Activated CD4-positive, alpha-beta memory T cell treated with anti-CD3 and anti-CD28 coated beads for 36 hours (primary cell): Measurements from ENCODE around the gene OSBPL5. TPM values are rescaled to one million over a fixed set of nuclear protein-coding genes. Genes with fewer than 3 reads are reported as not detected.

ENCODE experiments used
- CTCF ChIA-PET: fragments of 350-600 bp; sonication (Branson Sonifier 250); formaldehyde crosslinking; loops from one replicate; lab custom pipeline; 2021; ENCODE audit warnings: antibody characterized with exemption, inconsistent platforms; lab: Charles Lee
- POLR2A ChIA-PET: fragments of 350-600 bp; sonication (Branson Sonifier 250); formaldehyde crosslinking; loops from one replicate; lab custom pipeline; 2021; ENCODE audit warnings: antibody characterized with exemption; lab: Charles Lee
- DNase-seq: peaks from one replicate; pipeline ENCODE4 v3.0.0-alpha.2; 2020
- H3K27ac Mint-ChIP-seq: one replicate; pipeline ENCODE4 v1.8.0; 2021; ENCODE audit warnings: mixed read lengths
- H3K27me3 Mint-ChIP-seq: one replicate; pipeline ENCODE4 v1.8.0; 2021; ENCODE audit warnings: mixed read lengths
- H3K36me3 Mint-ChIP-seq: one replicate; pipeline ENCODE4 v1.8.0; 2021; ENCODE audit warnings: mixed read lengths
- H3K4me1 Mint-ChIP-seq: one replicate; pipeline ENCODE4 v1.8.0; 2021; ENCODE audit warnings: low read depth, mixed read lengths
- H3K4me3 Mint-ChIP-seq: one replicate; pipeline ENCODE4 v1.8.0; 2021; ENCODE audit warnings: mild to moderate bottlenecking, mixed read lengths
- H3K9me3 Mint-ChIP-seq: one replicate; pipeline ENCODE4 v1.8.0; 2021; ENCODE audit warnings: mixed read lengths
- intact Hi-C: fragments of 100-400 bp; cut with micrococcal nuclease; formaldehyde crosslinking; loops from one replicate; pipeline ENCODE4 v1.15.1; 2023
- total RNA-seq, 2 experiments: library from RNA; stranded (reverse); gene quantifications; one replicate each; pipeline ENCODE4 v1.2.3, GENCODE V29; 2021

The OSBPL5 gene
- total RNA-seq, 2 experiments from 2014 or later = 4.6 to 4.7 TPM

GRCh38 chr11:3087821-3088800, 77.0 kb downstream of the OSBPL5 start:
- ChIA-PET CTCF (interaction anchor here (3.9 to 4.7 kb wide), 2 partner anchors 38 to 112 kb away, joined by 28 to 64 read pairs; no protein-coding TSS in a partner anchor), POLR2A (no interaction called here)
- Mint-ChIP-seq H3K36me3 (no peaks in the 10 kb centered on the region), H3K9me3 (no peaks in the 10 kb centered on the region), H3K27ac (no peak overlapping the region), H3K4me1 (no peaks in the 10 kb centered on the region), H3K27me3 (peaks cover 1% of the 10 kb centered on the region), H3K4me3 (no peak overlapping the region)
- no peak for DNase-seq
- intact Hi-C loops = no loop called here

GRCh38 chr11:3087373-3087772, 77.7 kb downstream of the OSBPL5 start:
- DNase-seq = no peak
- Mint-ChIP-seq H3K27me3 (peaks cover 1% of the 10 kb centered on the region), H3K27ac (no peak overlapping the region), H3K36me3 (no peaks in the 10 kb centered on the region), H3K4me3 (no peak overlapping the region), H3K4me1 (no peaks in the 10 kb centered on the region), H3K9me3 (no peaks in the 10 kb centered on the region)
- intact Hi-C loops = no loop called here
- POLR2A ChIA-PET = no interaction called here
- CTCF ChIA-PET = no interaction called here

- no peak overlapping the region for H3K27ac Mint-ChIP-seq
- DNase-seq = no peak
- intact Hi-C loops = no loop called here
- CTCF ChIA-PET = no interaction called here
- H3K4me1 Mint-ChIP-seq = no peaks in the 10 kb centered on the region
- no peaks in the 10 kb centered on the region for H3K36me3 Mint-ChIP-seq
- no peaks in the 10 kb centered on the region for H3K9me3 Mint-ChIP-seq
- no peak overlapping the region for H3K4me3 Mint-ChIP-seq
- POLR2A ChIA-PET = no interaction called here
- H3K27me3 Mint-ChIP-seq = no peaks in the 10 kb centered on the region
These were observed 78.4 kb downstream of the OSBPL5 start for GRCh38 chr11:3086671-3087150.

- DNase-seq = no peak
- ChIA-PET CTCF (interaction anchor here (1.2 to 2.2 kb wide), 2 partner anchors 49 to 153 kb away, joined by 3 to 7 read pairs; no protein-coding TSS in a partner anchor), POLR2A (interaction anchor here (0.9 kb wide), 1 partner anchor 29 kb away, joined by 4 read pairs; the partner anchor contains the start of gene CARS1)
- Mint-ChIP-seq H3K27me3 (no peaks in the 10 kb centered on the region), H3K9me3 (no peaks in the 10 kb centered on the region), H3K4me3 (no peak overlapping the region), H3K36me3 (no peaks in the 10 kb centered on the region), H3K27ac (no peak overlapping the region), H3K4me1 (no peaks in the 10 kb centered on the region)
- intact Hi-C loops = no loop called here
These were observed 79.0 kb downstream of the OSBPL5 start for GRCh38 chr11:3086114-3086513.

- intact Hi-C loops = no loop called here
- Mint-ChIP-seq H3K36me3 (no peaks in the 10 kb centered on the region), H3K27me3 (no peaks in the 10 kb centered on the region), H3K27ac (no peak overlapping the region), H3K4me3 (no peak overlapping the region), H3K4me1 (no peaks in the 10 kb centered on the region), H3K9me3 (no peaks in the 10 kb centered on the region)
- no peak for DNase-seq
- CTCF ChIA-PET = interaction anchor here (1.2 to 2.2 kb wide), 4 partner anchors 48 to 552 kb away, joined by 3 to 7 read pairs (median 3); no protein-coding TSS in a partner anchor
- POLR2A ChIA-PET = no interaction called here
These were observed 80.1 kb downstream of the OSBPL5 start for GRCh38 chr11:3085052-3085451.

- Mint-ChIP-seq H3K27me3 (no peaks in the 10 kb centered on the region), H3K27ac (no peak overlapping the region), H3K9me3 (no peaks in the 10 kb centered on the region), H3K4me1 (no peaks in the 10 kb centered on the region), H3K36me3 (no peaks in the 10 kb centered on the region), H3K4me3 (no peak overlapping the region)
- ChIA-PET POLR2A (no interaction called here), CTCF (no interaction called here)
- intact Hi-C loops = no loop called here
- DNase-seq = no peak
These were observed 81.8 kb downstream of the OSBPL5 start for GRCh38 chr11:3083321-3083720.

- no peaks in the 10 kb centered on the region for H3K27me3 Mint-ChIP-seq
- no peaks in the 10 kb centered on the region for H3K36me3 Mint-ChIP-seq
- ChIA-PET CTCF (interaction anchor here (2.5 kb wide), 1 partner anchor 11 kb away, joined by 11 read pairs; no protein-coding TSS in a partner anchor), POLR2A (no interaction called here)
- H3K4me3 Mint-ChIP-seq = no peak overlapping the region
- no peak for DNase-seq
- H3K27ac Mint-ChIP-seq = no peak overlapping the region
- no peaks in the 10 kb centered on the region for H3K9me3 Mint-ChIP-seq
- intact Hi-C loops = no loop called here
- no peaks in the 10 kb centered on the region for H3K4me1 Mint-ChIP-seq
These were observed 83.7 kb downstream of the OSBPL5 start for GRCh38 chr11:3081386-3081751.

GRCh38 chr11:3080733-3081385, 84.3 kb downstream of the OSBPL5 start:
- Mint-ChIP-seq H3K27me3 (no peaks in the 10 kb centered on the region), H3K9me3 (no peaks in the 10 kb centered on the region), H3K4me1 (no peaks in the 10 kb centered on the region), H3K27ac (no peak overlapping the region), H3K4me3 (no peak overlapping the region), H3K36me3 (no peaks in the 10 kb centered on the region)
- intact Hi-C loops = no loop called here
- no peak for DNase-seq
- ChIA-PET POLR2A (no interaction called here), CTCF (interaction anchor here (2.5 kb wide), 1 partner anchor 11 kb away, joined by 11 read pairs; no protein-coding TSS in a partner anchor)

GRCh38 chr11:3080104-3080503, 85.0 kb downstream of the OSBPL5 start:
- H3K27ac Mint-ChIP-seq = no peak overlapping the region

GRCh38 chr11:3077846-3078440, 87.2 kb downstream of the OSBPL5 start:
- H3K9me3 Mint-ChIP-seq = no peaks in the 10 kb centered on the region
- ChIA-PET CTCF (interaction anchor here (2.9 kb wide), 1 partner anchor 13 kb away, joined by 13 read pairs; no protein-coding TSS in a partner anchor), POLR2A (no interaction called here)
- no peak overlapping the region for H3K27ac Mint-ChIP-seq
- H3K27me3 Mint-ChIP-seq = no peaks in the 10 kb centered on the region
- H3K4me3 Mint-ChIP-seq = no peak overlapping the region
- H3K36me3 Mint-ChIP-seq = no peaks in the 10 kb centered on the region
- intact Hi-C loops = no loop called here
- H3K4me1 Mint-ChIP-seq = no peaks in the 10 kb centered on the region
- no peak for DNase-seq

More at GRCh38 chr11:3080104-3080503, 85.0 kb downstream of the OSBPL5 start:
- Mint-ChIP-seq H3K4me3 (no peak overlapping the region), H3K36me3 (no peaks in the 10 kb centered on the region), H3K9me3 (no peaks in the 10 kb centered on the region), H3K27me3 (no peaks in the 10 kb centered on the region), H3K4me1 (no peaks in the 10 kb centered on the region)
- ChIA-PET CTCF (no interaction called here), POLR2A (no interaction called here)
- DNase-seq = no peak
- intact Hi-C loops = no loop called here

GRCh38 chr11:3077189-3077836, 87.8 kb downstream of the OSBPL5 start:
- no peak overlapping the region for H3K27ac Mint-ChIP-seq
- intact Hi-C loops = no loop called here
- no peaks in the 10 kb centered on the region for H3K9me3 Mint-ChIP-seq
- H3K4me3 Mint-ChIP-seq = no peak overlapping the region
- no peaks in the 10 kb centered on the region for H3K27me3 Mint-ChIP-seq
- H3K36me3 Mint-ChIP-seq = no peaks in the 10 kb centered on the region
- no peak for DNase-seq
- H3K4me1 Mint-ChIP-seq = no peaks in the 10 kb centered on the region
- ChIA-PET POLR2A (no interaction called here), CTCF (interaction anchor here (2.9 kb wide), 1 partner anchor 14 kb away, joined by 13 read pairs; no protein-coding TSS in a partner anchor)
